ENCODE results near the gene DYTN.

- no peak for TF ChIP-seq CTCF (IDR thresholded peaks at IDR 0.05)
- no peak for TF ChIP-seq POLR2A (IDR thresholded peaks at IDR 0.05)
- no peak for TF ChIP-seq EP300 (IDR thresholded peaks at IDR 0.05)
Observed at GRCh38 chr2:206614811-206615210, 103.4 kb downstream of the DYTN start.

Measured in tibial nerve (tissue), 4 donors.